ENCODE data around the gene PLEKHG5.

The PLEKHG5 gene

DNA sequence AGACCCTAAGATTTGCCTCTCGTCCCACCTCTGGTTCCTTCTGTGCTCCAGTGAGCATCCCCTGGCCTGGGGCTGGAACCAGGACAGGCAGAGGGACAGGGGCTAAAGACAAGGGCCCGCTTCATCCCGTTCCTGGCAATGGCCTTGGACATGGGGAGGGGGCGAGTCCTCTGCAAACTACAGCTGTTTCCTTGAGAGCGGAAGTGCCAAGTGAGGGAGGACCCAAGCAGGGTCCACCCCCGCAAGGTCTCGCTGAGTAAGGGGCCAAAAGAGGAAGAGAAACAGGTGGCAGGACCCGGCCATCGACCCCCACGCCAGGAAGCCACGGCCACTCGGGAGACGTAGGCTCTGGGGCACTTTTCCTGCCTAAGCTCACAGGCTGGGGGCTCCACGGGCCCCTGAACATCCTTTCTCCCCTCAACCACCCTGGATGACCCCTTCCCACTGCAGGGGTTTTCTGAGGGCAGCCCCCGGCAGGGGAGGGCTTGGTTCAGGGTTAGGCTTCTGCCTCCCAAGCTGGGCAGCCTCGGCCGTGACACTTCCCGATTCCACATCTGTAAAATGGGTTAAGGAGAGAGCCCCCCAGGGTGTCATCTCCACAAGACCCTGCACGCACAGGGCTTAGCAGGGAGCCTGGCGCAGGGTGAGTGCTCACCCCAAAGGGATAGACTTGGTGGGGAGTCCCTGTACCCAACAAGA, 17.9 kb upstream of the PLEKHG5 start:
- no peak for DNase-seq (ENCODE audit: low spot score)

DNA sequence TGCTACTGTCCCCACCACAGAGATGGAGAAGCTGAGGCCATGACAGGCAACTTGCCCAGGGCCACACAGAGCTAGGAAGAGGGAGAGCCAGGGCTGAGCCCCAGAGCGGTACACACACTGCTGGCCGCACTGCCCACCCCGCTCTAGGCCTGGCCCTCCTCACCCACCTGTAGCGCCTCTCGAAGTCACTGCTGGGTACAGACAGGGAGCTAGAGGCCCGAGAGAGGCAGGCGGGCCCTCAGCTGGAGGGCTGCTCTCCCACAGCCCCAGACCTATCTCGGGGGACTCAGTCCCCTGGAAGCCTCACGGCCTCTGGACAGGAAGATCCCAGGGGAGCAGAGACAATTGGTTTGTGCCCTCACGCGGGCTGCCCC, 17.3 kb upstream of the PLEKHG5 start:
- no peak for DNase-seq (ENCODE audit: low spot score)

- DNase-seq (ENCODE audit: low spot score), result no peak
Measured at GRCh38 chr1:6508154-6508815, 16.8 kb upstream of the PLEKHG5 start.

- no peak for DNase-seq (ENCODE audit: low spot score)
Measured at GRCh38 chr1:6507461-6507911, 16.0 kb upstream of the PLEKHG5 start.

DNA sequence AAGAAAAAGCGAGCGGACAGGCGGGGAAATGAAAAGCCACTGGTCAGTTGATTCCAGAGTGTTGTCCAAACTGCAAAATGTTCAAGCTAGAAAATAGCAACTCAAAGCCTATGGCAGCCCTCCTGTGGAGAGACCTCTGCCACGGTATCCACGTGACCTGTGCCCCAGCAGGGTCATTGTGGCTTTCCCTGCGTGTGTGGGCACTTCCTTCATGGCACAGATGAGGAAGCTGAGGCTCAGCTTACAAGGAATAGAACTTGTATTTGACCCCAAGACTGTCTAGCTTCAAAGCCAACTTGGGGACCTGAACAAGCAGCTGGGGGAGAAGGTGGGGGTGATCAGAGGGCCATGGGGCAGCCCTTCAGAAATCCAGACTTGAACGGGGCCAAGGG, 15.6 kb upstream of the PLEKHG5 start:
- DNase-seq (ENCODE audit: low spot score), result no peak

GRCh38 chr1:6506210-6507036, 15.0 kb upstream of the PLEKHG5 start:
- no peak for DNase-seq (ENCODE audit: low spot score)

DNA sequence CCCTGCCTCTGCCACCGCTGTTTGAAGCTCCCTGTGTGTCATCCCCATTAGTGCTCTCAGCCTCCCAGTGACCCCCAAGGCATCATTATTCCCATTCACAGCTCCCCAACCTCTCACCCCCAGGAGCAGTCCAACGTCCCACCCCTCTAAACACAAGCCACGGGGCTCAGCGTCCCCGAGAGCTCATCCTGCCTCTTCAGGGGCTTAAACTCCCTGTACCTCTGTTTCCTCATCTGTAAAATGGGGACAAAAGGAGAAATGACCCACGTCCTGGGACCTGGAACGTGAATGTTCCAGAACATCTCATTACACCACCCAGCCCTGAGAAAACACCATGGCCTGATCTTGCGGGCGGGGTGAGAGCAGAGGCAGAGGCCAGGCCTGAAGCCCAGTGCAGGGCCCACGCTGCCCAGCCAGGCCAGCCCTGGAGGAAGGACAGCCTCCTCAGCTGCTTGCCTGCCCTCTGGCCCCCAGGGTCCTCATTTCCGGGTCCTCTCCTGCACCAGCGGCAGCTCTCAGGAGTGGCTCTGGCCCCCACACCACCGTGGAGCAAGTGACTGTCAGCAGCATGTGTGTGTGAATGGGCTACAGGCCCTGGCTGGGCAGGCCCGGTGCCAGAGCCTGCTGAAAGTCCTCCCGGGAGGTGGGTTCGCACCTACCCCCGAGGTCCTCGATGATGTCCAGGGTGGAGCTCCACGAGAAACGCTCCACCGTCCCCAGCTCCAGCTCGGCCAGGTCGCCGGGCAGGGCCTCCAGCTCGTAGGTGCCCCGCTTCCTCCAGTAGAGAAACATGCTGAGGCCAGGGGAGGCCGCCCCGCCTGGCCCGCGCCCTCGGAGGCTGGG, 14.1 kb upstream of the PLEKHG5 start:
- DNase-seq (ENCODE audit: low spot score), result no peak

GRCh38 chr1:6504887-6505286, 13.4 kb upstream of the PLEKHG5 start:
- DNase-seq (ENCODE audit: low spot score), result no peak

GRCh38 chr1:6503884-6504602, 12.6 kb upstream of the PLEKHG5 start:
- DNase-seq (ENCODE audit: low spot score), result no peak

DNA sequence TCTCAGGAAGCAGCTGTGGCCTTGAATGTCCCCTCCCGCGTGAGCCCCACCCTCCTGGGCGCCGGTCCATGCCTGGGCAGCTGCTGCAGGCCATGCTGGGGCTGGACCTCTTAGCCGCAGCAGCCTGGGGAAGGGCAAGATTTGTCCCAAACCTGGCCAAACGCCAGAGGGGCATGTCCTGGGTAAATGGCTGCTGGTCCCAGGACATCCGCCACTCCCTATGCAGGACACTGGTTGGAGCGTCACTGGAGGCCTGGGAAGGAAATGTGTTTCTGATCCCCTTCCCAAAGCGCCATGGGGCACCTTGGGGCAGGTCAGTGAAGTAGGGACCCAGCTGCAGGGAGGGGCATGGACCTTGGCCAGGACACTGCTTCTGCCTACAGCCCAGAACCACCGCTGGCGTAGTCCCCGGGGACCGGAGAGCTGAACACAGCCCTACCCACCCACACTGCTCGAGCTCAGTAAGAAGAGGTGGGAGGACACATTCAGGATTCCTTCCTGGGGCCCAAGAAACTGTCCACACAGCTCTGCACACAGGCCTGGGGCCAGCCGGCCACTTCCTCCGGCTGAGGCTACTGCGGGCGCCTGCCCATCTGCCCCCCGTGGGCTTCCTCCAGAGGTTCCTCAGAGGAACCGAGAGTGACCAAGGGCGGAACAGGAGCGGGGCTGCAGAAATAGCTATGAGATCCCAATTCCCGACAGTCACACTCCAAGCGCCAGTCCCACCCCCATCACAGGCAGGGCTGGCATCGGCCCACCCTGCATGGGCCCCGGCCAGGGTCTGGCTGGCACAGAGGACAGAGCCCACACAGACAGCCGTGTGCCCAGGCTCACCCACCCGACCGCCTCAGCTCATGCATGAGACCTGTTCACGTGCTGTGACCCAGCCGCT, 10.8 kb upstream of the PLEKHG5 start:
- no peak for DNase-seq (ENCODE audit: low spot score)

DNA sequence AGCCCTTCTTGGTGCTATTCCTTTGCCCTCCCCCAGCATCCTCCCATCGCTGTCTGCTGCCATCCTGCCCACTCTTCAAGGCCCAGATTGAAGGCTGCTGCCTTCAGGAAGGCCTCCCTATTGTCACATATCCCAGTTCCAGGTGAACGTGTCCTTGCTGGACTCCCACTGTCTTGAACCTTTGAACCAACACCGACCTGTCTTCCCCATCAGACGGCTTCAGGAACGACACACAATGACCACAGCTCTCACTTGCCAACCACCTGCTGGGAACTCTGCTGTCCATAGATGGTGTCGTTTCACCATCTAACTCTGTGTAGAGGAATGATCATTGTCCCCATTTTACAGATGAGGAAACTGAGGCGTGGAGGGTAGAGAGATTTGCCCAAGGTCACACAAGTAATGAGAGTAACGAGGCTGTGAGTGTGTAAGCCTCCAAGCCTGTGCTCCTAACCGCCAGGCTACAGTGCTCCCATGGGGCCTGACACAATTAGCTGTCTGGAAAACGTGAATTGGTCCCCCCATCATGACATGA, 9.9 kb upstream of the PLEKHG5 start:
- DNase-seq (ENCODE audit: low spot score), result no peak

GRCh38 chr1:6500544-6501278, 9.2 kb upstream of the PLEKHG5 start:
- no peak for DNase-seq (ENCODE audit: low spot score)

DNA sequence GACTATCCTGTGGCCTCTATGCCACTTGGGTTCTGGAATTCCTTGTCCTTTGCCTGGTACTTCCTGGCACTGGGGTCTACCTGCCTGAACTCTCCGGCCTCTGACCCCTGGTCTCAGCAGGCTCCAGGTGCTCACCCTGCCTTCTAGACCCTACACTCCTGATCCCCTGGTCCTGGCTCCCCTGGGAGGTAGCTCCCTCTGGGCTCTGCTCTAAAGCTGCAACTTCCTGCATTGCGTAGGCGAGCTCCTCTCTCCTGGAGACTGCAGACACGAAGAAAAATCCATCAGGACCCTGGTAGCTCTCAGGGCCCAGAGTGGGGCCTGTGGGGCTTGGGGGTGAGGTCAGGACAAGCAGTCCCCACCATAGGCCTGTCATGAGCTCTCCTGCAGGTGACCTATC, 7.8 kb upstream of the PLEKHG5 start:
- DNase-seq (ENCODE audit: low spot score), result no peak

GRCh38 chr1:6498576-6499111, 7.2 kb upstream of the PLEKHG5 start:
- DNase-seq (ENCODE audit: low spot score), result no peak

- DNase-seq (ENCODE audit: low spot score), result no peak
Measured at GRCh38 chr1:6497867-6498575, 6.6 kb upstream of the PLEKHG5 start.

DNA sequence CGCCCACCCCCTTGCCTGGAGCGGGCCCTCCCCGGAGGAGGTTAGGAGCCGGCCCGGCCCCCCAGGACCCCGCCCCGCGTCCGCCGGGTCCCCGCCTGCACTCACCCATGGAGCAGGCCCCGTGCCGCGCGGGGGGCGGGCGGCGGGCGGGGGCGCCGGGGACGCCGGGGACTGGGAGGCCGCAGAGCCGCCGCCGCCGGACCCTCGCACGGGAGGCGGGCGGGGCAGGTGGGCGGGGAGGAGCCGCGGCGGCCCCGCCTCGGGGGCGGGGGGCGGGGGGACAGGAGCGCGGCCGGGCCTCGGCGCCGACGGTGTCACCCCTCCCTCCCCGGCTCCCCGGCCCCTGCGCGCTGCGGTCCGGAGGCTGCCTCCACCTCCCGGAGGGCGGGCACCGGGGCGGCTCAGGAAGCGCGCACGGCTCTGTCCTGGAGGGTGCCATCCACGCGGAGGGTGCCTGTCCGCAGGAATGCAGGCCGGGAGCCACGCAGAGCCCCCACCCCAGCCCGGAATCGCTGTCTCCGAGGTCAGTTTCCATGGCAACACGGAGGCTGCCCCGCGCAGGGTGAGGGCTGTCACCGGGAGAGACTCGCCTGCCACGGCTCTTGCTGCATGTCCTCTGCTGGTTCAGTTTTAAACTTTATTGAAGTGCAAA, 5.9 kb upstream of the PLEKHG5 start:
- DNase-seq (ENCODE audit: low spot score), result no peak

GRCh38 chr1:6496890-6497214, 5.4 kb upstream of the PLEKHG5 start:
- DNase-seq (ENCODE audit: low spot score), result no peak

DNA sequence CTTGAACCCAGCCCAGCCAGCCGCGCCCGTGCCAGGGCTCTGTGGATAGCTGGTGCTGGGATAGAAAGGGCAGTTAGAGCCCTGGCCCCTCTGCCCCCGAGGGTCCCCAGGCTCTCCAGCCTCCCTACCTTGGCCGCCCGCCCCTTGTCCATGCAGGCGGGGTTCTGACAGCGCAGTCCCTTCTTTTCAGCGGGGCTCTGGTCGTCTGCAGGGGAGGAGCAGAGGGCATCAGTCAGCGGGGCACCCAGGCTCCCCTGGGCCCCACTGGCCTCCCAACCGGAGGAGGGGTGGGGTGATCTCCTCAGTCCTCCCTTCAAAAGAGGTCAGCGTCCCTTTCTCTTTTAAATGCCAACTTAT, 4.9 kb upstream of the PLEKHG5 start:
- no peak for DNase-seq (ENCODE audit: low spot score)
